HepG2 (cell line): ENCODE results near the gene HOXD4. TPM values are rescaled to one million over a fixed set of nuclear protein-coding genes. Genes with fewer than 3 reads are reported as not detected.

Experiments used
- ATAC-seq: fragments of 200-7000 bp; cut with Tn5 transposase; 3 replicates; pipeline ENCODE4 v1.9.1; 2020; ENCODE audit warnings: mild to moderate bottlenecking, moderate library complexity
- BruUV-seq: library from RNA; stranded (reverse); fragments of 400-500 nt; replicated peaks from 2 replicates; lab custom pipeline; 2021; lab: Mats Ljungman, UMichigan
- CTCF ChIA-PET: fragments of 300-600 bp; formaldehyde crosslinking; extraction: SDS; loops from one replicate; lab custom pipeline; 2021; ENCODE audit warnings: low total read pairs, inconsistent platforms, low intra/inter-chr PET ratio; lab: Yijun Ruan, JAX
- POLR2A ChIA-PET: fragments of 350-600 bp; sonication (Branson Sonifier 250); formaldehyde crosslinking; loops from one replicate; lab custom pipeline; 2020; ENCODE audit warnings: antibody characterized with exemption, inconsistent platforms; lab: Yijun Ruan, JAX
- DNase-seq: peaks from one replicate; pipeline ENCODE4 v3.0.0-alpha.2; 2015; ENCODE audit warnings: low spot score
- FAIRE-seq: peaks from 3 replicates; lab custom pipeline; 2011; peaks lifted over from hg19 to GRCh38; lab: Jason Lieb, UNC
- H2AFZ ChIP-seq: one replicate; pipeline ENCODE4 v1.6.1; 2011; ENCODE audit warnings: low read length, inconsistent platforms
- H3K27ac ChIP-seq: fragments of 300-600 bp; 3 replicates; pipeline ENCODE4 v1.8.0; 2011; ENCODE audit warnings: mixed run types, mild to moderate bottlenecking, mixed read lengths, low read length, inconsistent platforms; ENCODE audit not compliant: insufficient read depth; ENCODE audit errors: extremely low read length
- H3K27me3 ChIP-seq, 2 experiments: fragments of 200-600 bp in 1 of 2; 2 replicates in 1 of 2; 3 replicates in 1 of 2; pipeline versions ENCODE4 v1.6.0 to v1.8.0; 2011; ENCODE audit warnings: low read length in 2 of 2, mild to moderate bottlenecking in 2 of 2, moderate library complexity in 2 of 2, inconsistent platforms in 1 of 2; ENCODE audit not compliant: insufficient read depth in 2 of 2, control insufficient read depth in 1 of 2
- H3K36me3 ChIP-seq, 2 experiments: fragments of 200-600 bp in 1 of 2; replicated peaks in 1 of 2; 2 replicates in 1 of 2; 3 replicates in 1 of 2; pipeline versions ENCODE4 v1.5.1 to v1.8.0; 2011; ENCODE audit warnings: low read length in 2 of 2, inconsistent platforms in 1 of 2; ENCODE audit not compliant: insufficient read depth in 2 of 2, control insufficient read depth in 1 of 2
- H3K4me1 ChIP-seq: 2 replicates; pipeline ENCODE4 v1.5.1; 2012; ENCODE audit warnings: low read length, inconsistent platforms; ENCODE audit not compliant: insufficient read depth
- H3K4me2 ChIP-seq: 2 replicates; pipeline ENCODE4 v1.6.0; 2011; ENCODE audit warnings: low read depth, low read length, inconsistent platforms
- H3K4me3 ChIP-seq, 3 experiments: fragments of 200-600 bp in 1 of 3; sonication (generic), shearing (Covaris generic) in 1 of 3; replicated peaks in 1 of 3; 2 replicates each; pipeline ENCODE4 v1.5.1; 2011 to 2016; ENCODE audit warnings: low read length in 3 of 3, inconsistent platforms in 2 of 3, low read depth in 2 of 3, mild to moderate bottlenecking in 2 of 3, control low read depth in 1 of 3, mixed read lengths in 1 of 3; ENCODE audit not compliant: insufficient read depth in 1 of 3
- H3K79me2 ChIP-seq: one replicate; pipeline ENCODE4 v1.6.1; 2011; ENCODE audit warnings: low read length, inconsistent platforms; ENCODE audit not compliant: insufficient read depth
- H3K9ac ChIP-seq: 2 replicates; pipeline ENCODE4 v1.6.0; 2011; ENCODE audit warnings: mild to moderate bottlenecking, low read depth, low read length, inconsistent platforms; ENCODE audit not compliant: insufficient read depth
- H3K9me3 ChIP-seq: 2 replicates; pipeline ENCODE4 v1.5.1; 2012; ENCODE audit warnings: mild to moderate bottlenecking, low read length
- H4K20me1 ChIP-seq: 2 replicates; pipeline ENCODE4 v1.6.0; 2011; ENCODE audit warnings: inconsistent platforms, mild to moderate bottlenecking, low read length, moderate library complexity; ENCODE audit not compliant: insufficient read depth
- ETS1 ChIP-seq: sonication (generic); formaldehyde crosslinking; IDR thresholded peaks from 2 replicates; pipeline ENCODE4 v1.4.0; 2020; ENCODE audit warnings: missing genetic modification reagents
- FOXJ3 ChIP-seq: sonication (generic); formaldehyde crosslinking; IDR thresholded peaks from 2 replicates; pipeline ENCODE4 v1.4.0; 2020; ENCODE audit warnings: missing genetic modification reagents, mild to moderate bottlenecking, borderline replicate concordance
- MEIS2 ChIP-seq: sonication (generic); formaldehyde crosslinking; IDR thresholded peaks from 2 replicates; pipeline ENCODE4 v1.9.0; 2021; ENCODE audit warnings: mild to moderate bottlenecking, missing genetic modification reagents
- MIER2 ChIP-seq: IDR thresholded peaks from 2 replicates; pipeline ENCODE4 v1.6.1; 2016; ENCODE audit warnings: missing biosample characterization, missing genetic modification reagents
- MYPOP ChIP-seq: sonication (generic); formaldehyde crosslinking; IDR thresholded peaks from 2 replicates; pipeline ENCODE4 v1.8.1; 2023; ENCODE audit warnings: mild to moderate bottlenecking, moderate library complexity, missing genetic modification reagents
- REL ChIP-seq: sonication (generic); formaldehyde crosslinking; conservative IDR thresholded peaks from 2 replicates; pipeline ENCODE4 v1.8.0; 2022; ENCODE audit warnings: mild to moderate bottlenecking, missing genetic modification reagents, moderate library complexity
- SMAD1 ChIP-seq: sonication (generic); formaldehyde crosslinking; IDR thresholded peaks from 2 replicates; pipeline ENCODE4 v1.4.0; 2020; ENCODE audit warnings: missing genetic modification reagents, low read depth, mild to moderate bottlenecking, borderline replicate concordance
- SRSF4 ChIP-seq: fragments of 200-400 bp; formaldehyde crosslinking; IDR thresholded peaks from one replicate; pipeline ENCODE4 v1.6.1; 2018; ENCODE audit warnings: mild to moderate bottlenecking, low read depth, low read length, moderate library complexity; ENCODE audit not compliant: poor library complexity, severe bottlenecking
- U2AF2 ChIP-seq: fragments of 200-400 bp; formaldehyde crosslinking; IDR thresholded peaks from 2 replicates; pipeline ENCODE4 v1.6.1; 2017; ENCODE audit warnings: low read depth, mild to moderate bottlenecking, low read length
- XRCC5 ChIP-seq: fragments of 200-400 bp; formaldehyde crosslinking; optimal IDR thresholded peaks from 2 replicates; pipeline ENCODE3; 2017; ENCODE audit warnings: mild to moderate bottlenecking, low read length
- ZBTB26 ChIP-seq: IDR thresholded peaks from 2 replicates; pipeline ENCODE4 v1.6.1; 2016; ENCODE audit warnings: missing compliant biosample characterization, missing genetic modification reagents, borderline replicate concordance
- ZFAT ChIP-seq: sonication (generic); formaldehyde crosslinking; conservative IDR thresholded peaks from 2 replicates; pipeline ENCODE4 v1.8.1; 2023; ENCODE audit warnings: missing genetic modification reagents, inconsistent platforms
- ZNF317 ChIP-seq: sonication (generic); formaldehyde crosslinking; IDR thresholded peaks from 2 replicates; pipeline ENCODE4 v1.5.0; 2020; ENCODE audit warnings: mild to moderate bottlenecking, missing genetic modification reagents
- ZNF468 ChIP-seq: sonication (generic); formaldehyde crosslinking; IDR thresholded peaks from 2 replicates; pipeline ENCODE4 v1.8.0; 2022; ENCODE audit warnings: mild to moderate bottlenecking, moderate library complexity, missing genetic modification reagents
- WGBS: methylation state at CpG from one replicate; pipeline ENCODE4 v1.1.6; 2017; ENCODE audit warnings: low lambda C conversion rate; 5-methylcytosine and 5-hydroxymethylcytosine counted together
- in situ Hi-C: cut with HindIII; loops from 2 replicates; pipeline ENCODE4 v1.10.0; 2017; ENCODE audit warnings: low pct_unique_long_range_greater_than_20kb; ENCODE audit not compliant: extremely low pct_ligation_motif_present
- intact Hi-C: fragments of 100-400 bp; cut with micrococcal nuclease; formaldehyde crosslinking; loops from one replicate; pipeline ENCODE4 v1.10.0; 2022; ENCODE audit not compliant: unreplicated experiment
- polyA plus RNA-seq, 8 experiments: library from polyadenylated mRNA; depleted of rRNA in 3 of 8; stranded (reverse) in 7 of 8; unstranded in 1 of 8; fragments of >200 nt; fragmentation: Illumina TruSeq in 4 of 8; extraction: Trizol in 4 of 8; gene quantifications; 2 replicates each; pipeline versions ENCODE4 v1.2.1 to v1.2.3, GENCODE V29; 2011 to 2016; ENCODE audit warnings: low read depth in 4 of 8, missing spikeins in 1 of 8, mixed read lengths in 1 of 8; ENCODE audit not compliant: insufficient read depth in 1 of 8
- total RNA-seq, 5 experiments: library from RNA; depleted of rRNA; stranded (reverse); fragments of >200 nt; fragmentation: Illumina TruSeq; extraction: Trizol; gene quantifications; 2 replicates each; pipeline ENCODE4 v1.2.3, GENCODE V29; 2016; ENCODE audit warnings: low read depth in 1 of 5

HOXD4 gene
- total and polyA plus RNA-seq, 2 of the 13 experiments (the other 11 are each of a cell fraction or from before 2014, with no cell fraction given), result not detected

GRCh38 chr2:176109946-176110345 is 41.4 kb upstream of the HOXD4 start:
- peaks cover 26 to 88% of the 10 kb centered on the region in 2 experiments for H3K27me3 ChIP-seq
- TF ChIP-seq ETS1 (CRISPR knock-in tag) (no peak), FOXJ3 (CRISPR knock-in tag) (no peak), MIER2 (CRISPR knock-in tag) (no peak), ZNF468 (CRISPR knock-in tag) (no peak), ZNF317 (CRISPR knock-in tag) (no peak), U2AF2 (no peak), ZFAT (no peak), MYPOP (CRISPR knock-in tag) (no peak), SMAD1 (no peak), SRSF4 (no peak), XRCC5 (no peak), REL (CRISPR knock-in tag) (no peak), ZBTB26 (no peak), MEIS2 (CRISPR knock-in tag) (no peak)
- TF ChIP-seq, all 625 proteins: peak for 0

More at GRCh38 chr2:176109946-176110345, 41.4 kb upstream of the HOXD4 start:
- DNase-seq (no peak), FAIRE-seq (no peak), ATAC-seq (no peak)
- Histone ChIP-seq H4K20me1 (no peaks in the 10 kb centered on the region), H3K9ac (no peak overlapping the region), H2AFZ (no peak overlapping the region), H3K36me3 (no peaks in the 10 kb centered on the region), H3K79me2 (no peaks in the 10 kb centered on the region), H3K4me3 (no peak overlapping the region), H3K4me2 (no peak overlapping the region), H3K4me1 (peaks cover 13% of the 10 kb centered on the region), H3K9me3 (no peaks in the 10 kb centered on the region), H3K27ac (no peak overlapping the region)
- intact Hi-C loops, result loop anchor here (5.0 kb wide), 2 partner anchors 527 to 1037 kb away; no protein-coding TSS in a partner anchor
- WGBS, result 36% methylated on average over 4 of the region's 4 CpGs
- in situ Hi-C loops, result loop anchor here (10.0 kb wide), 1 partner anchor 1075 kb away; no protein-coding TSS in a partner anchor
- ChIA-PET CTCF (no interaction called here), POLR2A (no interaction called here)
- BruUV-seq, result no TSS peak
